OCI-LY1 (cell line): ENCODE results near the gene TEKT2.

Experiments
- H2AFZ ChIP-seq: fragments of 200-600 bp; sonication (generic), shearing (Covaris generic); 2 replicates; pipeline ENCODE4 v1.6.0; 2014; ENCODE audit warnings: antibody characterized with exemption, mild to moderate bottlenecking, low read length
- H3F3A ChIP-seq: fragments of 200-600 bp; sonication (generic), shearing (Covaris generic); 2 replicates; pipeline ENCODE4 v1.6.0; 2014; ENCODE audit warnings: mild to moderate bottlenecking, antibody characterized with exemption, low read length, moderate library complexity; ENCODE audit not compliant: insufficient read depth
- H3K27ac ChIP-seq: fragments of 200-600 bp; sonication (generic); 2 replicates; pipeline ENCODE4 v1.5.1; 2014; ENCODE audit warnings: low read length, mixed run types, mild to moderate bottlenecking, low read depth; ENCODE audit not compliant: poor library complexity, severe bottlenecking
- H3K27me3 ChIP-seq: fragments of 200-600 bp; sonication (generic); 2 replicates; pipeline ENCODE4 v1.6.0; 2014; ENCODE audit warnings: antibody characterized with exemption, mild to moderate bottlenecking, low read length, moderate library complexity; ENCODE audit not compliant: insufficient read depth
- H3K36me3 ChIP-seq: fragments of 200-600 bp; sonication (generic); 2 replicates; pipeline ENCODE4 v1.6.1; 2014; ENCODE audit warnings: mild to moderate bottlenecking, antibody characterized with exemption, low read length, moderate library complexity, mixed read lengths; ENCODE audit not compliant: insufficient read depth
- H3K4me1 ChIP-seq: fragments of 200-600 bp; sonication (generic); 2 replicates; pipeline ENCODE4 v1.5.1; 2014; ENCODE audit warnings: mild to moderate bottlenecking, low read length, moderate library complexity; ENCODE audit not compliant: insufficient read depth, severe bottlenecking
- H3K4me2 ChIP-seq: fragments of 200-600 bp; sonication (generic), shearing (Covaris generic); 2 replicates; pipeline ENCODE4 v1.6.1; 2014; ENCODE audit warnings: low read length
- H3K4me3 ChIP-seq: fragments of 200-600 bp; sonication (generic); 2 replicates; pipeline ENCODE4 v1.5.1; 2014; ENCODE audit warnings: low read length, low read depth, mild to moderate bottlenecking, mixed read lengths; ENCODE audit not compliant: poor library complexity, severe bottlenecking
- H3K79me2 ChIP-seq: fragments of 200-600 bp; shearing (Covaris generic); 2 replicates; pipeline ENCODE4 v1.6.1; 2016; ENCODE audit warnings: mixed run types, low read length, mixed read lengths; ENCODE audit not compliant: insufficient read depth
- H3K9ac ChIP-seq: fragments of 200-600 bp; sonication (generic), shearing (Covaris generic); 2 replicates; pipeline ENCODE4 v1.6.1; 2014; ENCODE audit warnings: mild to moderate bottlenecking, low read length, mixed read lengths
- H3K9me2 ChIP-seq: fragments of 200-600 bp; sonication (generic), shearing (Covaris generic); 2 replicates; pipeline ENCODE4 v1.6.1; 2014; ENCODE audit warnings: low read depth, mild to moderate bottlenecking, low read length, mixed read lengths
- H3K9me3 ChIP-seq: fragments of 200-600 bp; shearing (Covaris generic); 2 replicates; pipeline ENCODE4 v1.6.1; 2014; ENCODE audit warnings: low read length, mixed read lengths
- H4K20me1 ChIP-seq: fragments of 200-600 bp; sonication (generic), shearing (Covaris generic); 2 replicates; pipeline ENCODE4 v1.6.0; 2016; ENCODE audit warnings: mild to moderate bottlenecking, low read length; ENCODE audit not compliant: insufficient read depth
- CTCF ChIP-seq: fragments of 200-600 bp; sonication (generic), shearing (Covaris generic); IDR thresholded peaks from 2 replicates; pipeline ENCODE4 v1.5.1; 2017; ENCODE audit warnings: mild to moderate bottlenecking, antibody characterized with exemption, low read length, moderate library complexity, mixed read lengths
- EZH2 ChIP-seq: fragments of 200-600 bp; sonication (generic), shearing (Covaris generic); IDR thresholded peaks from 2 replicates; pipeline ENCODE4 v1.8.0; 2017; ENCODE audit warnings: borderline replicate concordance, mixed run types, mild to moderate bottlenecking, antibody characterized with exemption, low read length, moderate library complexity, mixed read lengths

TEKT2 gene

GRCh38 chr1:36136535-36136934, 52.6 kb downstream of the TEKT2 start:
- no peak overlapping the region for H2AFZ ChIP-seq
- no peaks in the 10 kb centered on the region for H3K27me3 ChIP-seq
- H3F3A ChIP-seq = no peaks in the 10 kb centered on the region
- no peaks in the 10 kb centered on the region for H3K4me1 ChIP-seq
- no peaks in the 10 kb centered on the region for H3K79me2 ChIP-seq
- no peak overlapping the region for H3K27ac ChIP-seq
- no peak overlapping the region for H3K4me2 ChIP-seq
- H3K36me3 ChIP-seq = peaks cover 40% of the 10 kb centered on the region
- no peaks in the 10 kb centered on the region for H3K9me2 ChIP-seq
- no peak overlapping the region for H3K9ac ChIP-seq
- TF ChIP-seq EZH2 (no peak), CTCF (no peak)
- H4K20me1 ChIP-seq = no peaks in the 10 kb centered on the region
- no peak overlapping the region for H3K4me3 ChIP-seq
- no peaks in the 10 kb centered on the region for H3K9me3 ChIP-seq

GRCh38 chr1:36137226-36137625, 53.3 kb downstream of the TEKT2 start:
- Histone ChIP-seq H3K4me1 (no peaks in the 10 kb centered on the region), H3K4me3 (no peak overlapping the region), H3K27ac (no peak overlapping the region), H3K9me3 (no peaks in the 10 kb centered on the region), H3K9ac (no peak overlapping the region), H4K20me1 (no peaks in the 10 kb centered on the region), H3F3A (no peaks in the 10 kb centered on the region), H3K27me3 (no peaks in the 10 kb centered on the region), H3K9me2 (no peaks in the 10 kb centered on the region), H2AFZ (no peak overlapping the region), H3K4me2 (no peak overlapping the region), H3K36me3 (peaks cover 42% of the 10 kb centered on the region), H3K79me2 (peaks cover 3% of the 10 kb centered on the region; the same call in 1 of the 2 replicates)
- TF ChIP-seq EZH2 (no peak), CTCF (no peak)

- no peak overlapping the region for H3K27ac ChIP-seq
Measured at GRCh38 chr1:36137776-36138175, 53.9 kb downstream of the TEKT2 start.

More at GRCh38 chr1:36137776-36138175, 53.9 kb downstream of the TEKT2 start:
- Histone ChIP-seq H3K36me3 (peaks cover 47% of the 10 kb centered on the region), H3K27me3 (no peaks in the 10 kb centered on the region), H3F3A (no peaks in the 10 kb centered on the region), H3K4me1 (no peaks in the 10 kb centered on the region), H3K9me2 (no peaks in the 10 kb centered on the region), H3K4me2 (no peak overlapping the region), H4K20me1 (no peaks in the 10 kb centered on the region), H3K4me3 (no peak overlapping the region), H3K9ac (no peak overlapping the region), H2AFZ (no peak overlapping the region), H3K9me3 (no peaks in the 10 kb centered on the region), H3K79me2 (peaks cover 6% of the 10 kb centered on the region; the same call in 1 of the 2 replicates)
- TF ChIP-seq EZH2 = no peak
- TF ChIP-seq CTCF = no peak
